T follicular helper cell (primary cell): Measurements from ENCODE around the gene AMZ1.

ENCODE experiments used
- DNase-seq: peaks from one replicate; pipeline ENCODE4 v3.0.0-alpha.2; 2020; ENCODE audit warnings: low read depth

AMZ1 gene

GRCh38 chr7:2750004-2750407 is 62.0 kb downstream of the AMZ1 start:
- no peak for DNase-seq

- no peak for DNase-seq
Observed at GRCh38 chr7:2751086-2751485, 63.1 kb downstream of the AMZ1 start.

GRCh38 chr7:2753148-2753547 is 65.1 kb downstream of the AMZ1 start:
- DNase-seq = no peak

- DNase-seq = no peak
Observed at GRCh38 chr7:2754086-2754485, 66.1 kb downstream of the AMZ1 start.

- DNase-seq = no peak
Observed at GRCh38 chr7:2754912-2755311, 66.9 kb downstream of the AMZ1 start.

GRCh38 chr7:2755531-2755930 is 67.5 kb downstream of the AMZ1 start:
- DNase-seq = no peak

GRCh38 chr7:2757361-2757903 is 69.4 kb downstream of the AMZ1 start:
- DNase-seq = no peak

GRCh38 chr7:2757904-2758672 is 70.1 kb downstream of the AMZ1 start:
- no peak for DNase-seq

GRCh38 chr7:2758673-2759616 is 70.9 kb downstream of the AMZ1 start:
- DNase-seq = no peak

GRCh38 chr7:2759736-2760097 is 71.7 kb downstream of the AMZ1 start:
- DNase-seq = no peak

- no peak for DNase-seq
Observed at GRCh38 chr7:2760098-2760889, 72.3 kb downstream of the AMZ1 start.

GRCh38 chr7:2761131-2761624 is 73.2 kb downstream of the AMZ1 start:
- DNase-seq = no peak

GRCh38 chr7:2761801-2762497 is 73.9 kb downstream of the AMZ1 start:
- DNase-seq = no peak

- DNase-seq = no peak
Observed at GRCh38 chr7:2763597-2763996, 75.6 kb downstream of the AMZ1 start.

GRCh38 chr7:2764621-2765020 is 76.6 kb downstream of the AMZ1 start:
- DNase-seq = no peak
